Thoracic aorta (tissue), 2 donors: ENCODE measurements around the gene SYAP1. TPM values are rescaled to one million over a fixed set of nuclear protein-coding genes. Genes with fewer than 3 reads are reported as not detected.

Experiments used
- ATAC-seq: fragments of 150-250 bp; one replicate; pipeline ENCODE4 v1.8.0; 2017; ENCODE audit warnings: low read depth; ENCODE audit not compliant: insufficient number of reproducible peaks, low FRiP score
- DNase-seq: peaks from one replicate; pipeline ENCODE4 v3.0.0-alpha.2; 2020; ENCODE audit warnings: low spot score
- H3K27ac ChIP-seq, 2 donors: fragments of 200-600 bp; sonication (generic); 1 replicate in 1 of 2; 2 replicates in 1 of 2; pipeline ENCODE4 v1.5.1; 2016; ENCODE audit warnings: mild to moderate bottlenecking in 2 of 2, moderate library complexity in 2 of 2
- H3K27me3 ChIP-seq: fragments of 200-600 bp; sonication (generic); replicated peaks from 2 replicates; pipeline ENCODE4 v1.6.0; 2016; ENCODE audit warnings: mild to moderate bottlenecking; ENCODE audit not compliant: insufficient read depth
- H3K36me3 ChIP-seq: fragments of 200-600 bp; sonication (generic); one replicate; pipeline ENCODE4 v1.5.1; 2016
- H3K4me1 ChIP-seq, 2 donors: fragments of 200-600 bp; sonication (generic); 1 replicate in 1 of 2; 2 replicates in 1 of 2; pipeline versions ENCODE4 v1.5.1 to v1.6.0; 2016; ENCODE audit warnings: low read depth in 2 of 2, mild to moderate bottlenecking in 1 of 2; ENCODE audit not compliant: control insufficient read depth in 1 of 2
- H3K4me3 ChIP-seq: fragments of 200-600 bp; sonication (generic); 2 replicates; pipeline ENCODE4 v1.5.1; 2016; ENCODE audit warnings: mild to moderate bottlenecking
- H3K9me3 ChIP-seq: fragments of 200-600 bp; sonication (generic); 2 replicates; pipeline ENCODE4 v1.5.1; 2016
- total RNA-seq, 2 donors: library from RNA; depleted of rRNA; stranded (reverse); fragments of >200 nt; gene quantifications; one replicate each; pipeline versions ENCODE4 v1.1.0 to v1.2.3, GENCODE V29; 2016
- TF ChIP-seq, protein P1 (sequence below): fragments of 200-600 bp; sonication (generic); IDR thresholded peaks from one replicate; pipeline ENCODE4 v1.5.1; 2019; ENCODE audit warnings: antibody characterized with exemption

The SYAP1 gene
- total RNA-seq, 2 donors from 2014 or later = 18.3 to 22.2 TPM

DNA sequence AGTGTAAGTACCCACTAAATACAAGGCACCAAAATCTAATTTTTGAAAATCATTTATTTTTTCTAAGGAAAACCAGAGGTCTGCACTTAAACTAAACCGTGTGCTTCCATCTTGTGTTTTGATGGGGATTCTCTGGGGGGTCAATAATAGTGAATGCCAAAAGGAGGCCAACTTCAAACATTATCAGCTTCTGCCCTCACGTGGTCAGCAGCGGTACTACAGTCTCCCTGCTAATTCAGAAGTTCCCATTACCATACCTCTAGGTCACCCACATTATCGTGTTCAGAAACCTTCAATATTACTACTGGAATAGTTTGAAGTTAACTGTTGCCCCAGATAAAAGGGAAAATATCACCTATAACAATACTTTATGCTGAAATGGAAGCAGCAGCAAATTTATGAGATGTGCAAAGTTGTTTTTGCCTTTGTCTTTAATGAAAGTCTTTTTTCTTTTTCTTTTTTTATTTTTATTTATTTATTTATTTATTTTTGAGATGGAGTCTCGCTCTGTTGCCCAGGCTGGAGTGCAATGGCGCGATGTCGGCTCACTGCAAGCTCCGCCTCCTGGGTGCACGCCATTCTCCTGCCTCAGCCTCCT is 24.2 kb upstream of the SYAP1 start:
- H3K9me3 ChIP-seq = no peaks in the 10 kb centered on the region
- TF ChIP-seq, protein P1, sequence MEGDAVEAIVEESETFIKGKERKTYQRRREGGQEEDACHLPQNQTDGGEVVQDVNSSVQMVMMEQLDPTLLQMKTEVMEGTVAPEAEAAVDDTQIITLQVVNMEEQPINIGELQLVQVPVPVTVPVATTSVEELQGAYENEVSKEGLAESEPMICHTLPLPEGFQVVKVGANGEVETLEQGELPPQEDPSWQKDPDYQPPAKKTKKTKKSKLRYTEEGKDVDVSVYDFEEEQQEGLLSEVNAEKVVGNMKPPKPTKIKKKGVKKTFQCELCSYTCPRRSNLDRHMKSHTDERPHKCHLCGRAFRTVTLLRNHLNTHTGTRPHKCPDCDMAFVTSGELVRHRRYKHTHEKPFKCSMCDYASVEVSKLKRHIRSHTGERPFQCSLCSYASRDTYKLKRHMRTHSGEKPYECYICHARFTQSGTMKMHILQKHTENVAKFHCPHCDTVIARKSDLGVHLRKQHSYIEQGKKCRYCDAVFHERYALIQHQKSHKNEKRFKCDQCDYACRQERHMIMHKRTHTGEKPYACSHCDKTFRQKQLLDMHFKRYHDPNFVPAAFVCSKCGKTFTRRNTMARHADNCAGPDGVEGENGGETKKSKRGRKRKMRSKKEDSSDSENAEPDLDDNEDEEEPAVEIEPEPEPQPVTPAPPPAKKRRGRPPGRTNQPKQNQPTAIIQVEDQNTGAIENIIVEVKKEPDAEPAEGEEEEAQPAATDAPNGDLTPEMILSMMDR = peak; percentile 70
- no peak overlapping the region for H3K27ac ChIP-seq
- ATAC-seq = no peak
- no peaks in the 10 kb centered on the region for H3K27me3 ChIP-seq
- H3K4me3 ChIP-seq = no peak overlapping the region
- no peak for DNase-seq
- no peaks in the 10 kb centered on the region for H3K4me1 ChIP-seq
- peaks cover 3% of the 10 kb centered on the region for H3K36me3 ChIP-seq

DNA sequence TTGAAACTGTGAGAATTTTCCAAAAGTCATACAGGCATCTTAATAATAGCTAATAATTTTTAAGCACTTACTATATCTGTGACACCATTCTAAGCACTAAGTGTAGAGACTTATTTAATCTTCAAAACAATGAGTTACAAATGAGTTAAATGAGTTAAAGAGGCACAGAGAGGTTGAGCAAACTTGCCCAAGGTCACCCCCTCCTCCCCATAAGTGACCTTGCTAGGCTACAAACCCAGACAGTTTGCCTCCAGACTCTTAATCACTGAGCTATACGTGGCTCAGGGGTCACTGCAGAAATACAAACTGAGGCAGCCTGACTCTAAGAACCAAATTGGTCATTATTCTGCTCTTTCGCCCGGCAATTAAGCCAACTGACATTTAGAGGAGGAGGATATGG is 22.5 kb upstream of the SYAP1 start:
- no peaks in the 10 kb centered on the region for H3K4me1 ChIP-seq
- no peak for DNase-seq
- H3K27me3 ChIP-seq = no peaks in the 10 kb centered on the region
- TF ChIP-seq, protein P1 = no peak
- H3K4me3 ChIP-seq = no peak overlapping the region
- H3K9me3 ChIP-seq = no peaks in the 10 kb centered on the region
- ATAC-seq = no peak
- H3K27ac ChIP-seq = no peak overlapping the region
- H3K36me3 ChIP-seq = peaks cover 3% of the 10 kb centered on the region

DNA sequence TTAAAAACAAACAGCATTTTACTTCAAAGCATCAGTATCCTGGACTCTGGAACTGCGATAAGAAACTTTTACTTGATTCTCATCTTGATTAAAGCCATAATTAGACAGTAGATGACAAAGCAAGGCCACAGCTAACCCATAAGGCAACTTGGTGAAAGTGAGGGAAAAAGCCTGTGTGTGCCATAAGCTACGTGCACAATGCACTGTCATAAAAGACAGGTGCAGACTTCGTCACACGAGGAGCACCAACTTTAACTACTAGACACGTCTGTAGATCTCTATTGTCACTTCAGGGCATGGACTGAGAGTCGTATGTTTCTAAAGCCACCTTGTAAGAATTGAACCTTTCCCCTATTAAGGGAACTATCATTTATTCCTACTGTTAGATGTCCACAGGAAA is 20.0 kb upstream of the SYAP1 start:
- peaks cover 3% of the 10 kb centered on the region for H3K36me3 ChIP-seq
- H3K27ac ChIP-seq = no peak overlapping the region
- ATAC-seq (no peak), DNase-seq (no peak)
- H3K9me3 ChIP-seq = no peaks in the 10 kb centered on the region
- TF ChIP-seq, protein P1 = no peak
- no peaks in the 10 kb centered on the region for H3K27me3 ChIP-seq
- no peak overlapping the region for H3K4me3 ChIP-seq
- H3K4me1 ChIP-seq = no peaks in the 10 kb centered on the region

DNA sequence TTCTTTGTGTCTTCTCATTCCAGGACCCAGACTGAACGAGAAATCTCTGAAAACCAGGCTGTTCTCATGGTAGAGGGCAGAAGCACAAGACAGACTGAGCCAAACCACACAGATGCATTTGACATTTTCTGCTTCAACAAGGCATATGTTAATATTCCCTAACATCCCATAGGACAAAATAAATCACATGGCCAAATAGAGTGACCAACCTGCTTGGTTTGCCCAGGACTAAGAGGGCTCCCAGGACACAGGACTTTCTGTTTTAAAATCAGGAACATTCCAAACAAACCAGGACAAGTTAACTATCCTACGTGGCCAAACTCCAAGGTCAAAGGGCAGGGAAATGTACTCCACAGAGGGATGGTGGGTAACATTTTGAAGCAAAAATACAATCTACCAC is 18.7 kb upstream of the SYAP1 start:
- no peaks in the 10 kb centered on the region for H3K9me3 ChIP-seq
- peaks cover 3% of the 10 kb centered on the region for H3K36me3 ChIP-seq
- no peak for ATAC-seq
- TF ChIP-seq, protein P1 = no peak
- H3K27me3 ChIP-seq = no peaks in the 10 kb centered on the region
- no peak overlapping the region for H3K27ac ChIP-seq
- no peak overlapping the region for H3K4me3 ChIP-seq
- H3K4me1 ChIP-seq = no peaks in the 10 kb centered on the region
- DNase-seq = no peak

- Histone ChIP-seq H3K9me3 (no peaks in the 10 kb centered on the region), H3K4me3 (no peak overlapping the region), H3K27me3 (no peaks in the 10 kb centered on the region), H3K36me3 (peaks cover 3% of the 10 kb centered on the region), H3K27ac (no peak overlapping the region), H3K4me1 (no peaks in the 10 kb centered on the region)
- TF ChIP-seq, protein P1 = no peak
- no peak for DNase-seq
- ATAC-seq = no peak
Measured at GRCh38 chrX:16702700-16703599, 16.5 kb upstream of the SYAP1 start.
